AG09309 (cell line): Measurements from ENCODE around the gene TSPOAP1.

Experiments
- DNase-seq: peaks from one replicate; pipeline ENCODE4 v3.0.0-alpha.2; 2010; ENCODE audit warnings: low read depth
- H3K4me3 ChIP-seq: 2 replicates; pipeline ENCODE4 v1.5.1; 2011; ENCODE audit warnings: mild to moderate bottlenecking, low read depth, low read length, moderate library complexity; ENCODE audit not compliant: control insufficient read depth
- TF ChIP-seq, protein P1 (sequence below): IDR thresholded peaks from 2 replicates; pipeline ENCODE4 v1.5.1; 2011; ENCODE audit warnings: mild to moderate bottlenecking, low read depth, low read length, inconsistent platforms; ENCODE audit not compliant: insufficient read depth, control insufficient read depth; ENCODE audit errors: missing control alignments

The TSPOAP1 gene

DNA sequence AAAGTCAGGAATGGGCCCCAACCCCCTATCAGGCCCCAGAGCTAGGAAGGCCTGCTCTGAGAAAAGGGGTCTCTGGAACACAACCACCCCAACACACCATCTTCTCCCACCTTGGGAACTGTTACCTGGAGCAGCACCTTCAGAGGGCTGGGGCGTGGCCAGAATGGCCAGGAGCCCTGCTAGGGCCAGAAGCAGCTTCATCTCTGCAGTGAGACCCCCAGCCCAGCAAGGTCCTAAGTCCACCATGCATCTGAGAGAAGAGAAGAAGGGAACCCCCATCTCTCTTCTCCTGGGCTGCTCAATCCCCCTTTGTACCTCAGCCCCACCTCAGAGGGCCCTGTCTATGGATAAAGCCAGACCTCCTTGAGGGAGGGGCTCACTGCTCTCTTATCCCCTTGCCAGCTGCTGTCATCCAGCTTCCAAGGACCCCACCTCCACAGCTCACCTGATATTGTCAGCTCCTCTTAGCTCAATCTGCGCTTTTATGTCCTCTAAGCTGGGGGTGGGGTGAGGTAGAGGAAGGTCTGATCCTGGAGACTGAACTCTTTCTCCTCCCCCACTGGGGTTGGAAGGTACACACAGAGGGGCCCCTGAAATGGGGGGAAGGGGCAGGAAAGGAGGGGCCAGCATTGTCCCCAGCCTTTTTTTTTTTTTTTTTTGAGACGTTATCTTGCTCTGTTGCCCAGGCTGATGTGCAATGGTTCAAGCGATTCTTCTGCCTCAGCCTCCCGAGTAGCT, 47.9 kb downstream of the TSPOAP1 start, which contains the start of gene MPO:
Gene MPO (minus strand): TSS at position 456 of the 738 bp plus-strand sequence. CDS start 177 bp downstream, at position 279.
- DNase-seq, result no peak
- no peak within 1 kb of the TSS for H3K4me3 ChIP-seq
- TF ChIP-seq, protein P1, sequence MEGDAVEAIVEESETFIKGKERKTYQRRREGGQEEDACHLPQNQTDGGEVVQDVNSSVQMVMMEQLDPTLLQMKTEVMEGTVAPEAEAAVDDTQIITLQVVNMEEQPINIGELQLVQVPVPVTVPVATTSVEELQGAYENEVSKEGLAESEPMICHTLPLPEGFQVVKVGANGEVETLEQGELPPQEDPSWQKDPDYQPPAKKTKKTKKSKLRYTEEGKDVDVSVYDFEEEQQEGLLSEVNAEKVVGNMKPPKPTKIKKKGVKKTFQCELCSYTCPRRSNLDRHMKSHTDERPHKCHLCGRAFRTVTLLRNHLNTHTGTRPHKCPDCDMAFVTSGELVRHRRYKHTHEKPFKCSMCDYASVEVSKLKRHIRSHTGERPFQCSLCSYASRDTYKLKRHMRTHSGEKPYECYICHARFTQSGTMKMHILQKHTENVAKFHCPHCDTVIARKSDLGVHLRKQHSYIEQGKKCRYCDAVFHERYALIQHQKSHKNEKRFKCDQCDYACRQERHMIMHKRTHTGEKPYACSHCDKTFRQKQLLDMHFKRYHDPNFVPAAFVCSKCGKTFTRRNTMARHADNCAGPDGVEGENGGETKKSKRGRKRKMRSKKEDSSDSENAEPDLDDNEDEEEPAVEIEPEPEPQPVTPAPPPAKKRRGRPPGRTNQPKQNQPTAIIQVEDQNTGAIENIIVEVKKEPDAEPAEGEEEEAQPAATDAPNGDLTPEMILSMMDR, result no peak

DNA sequence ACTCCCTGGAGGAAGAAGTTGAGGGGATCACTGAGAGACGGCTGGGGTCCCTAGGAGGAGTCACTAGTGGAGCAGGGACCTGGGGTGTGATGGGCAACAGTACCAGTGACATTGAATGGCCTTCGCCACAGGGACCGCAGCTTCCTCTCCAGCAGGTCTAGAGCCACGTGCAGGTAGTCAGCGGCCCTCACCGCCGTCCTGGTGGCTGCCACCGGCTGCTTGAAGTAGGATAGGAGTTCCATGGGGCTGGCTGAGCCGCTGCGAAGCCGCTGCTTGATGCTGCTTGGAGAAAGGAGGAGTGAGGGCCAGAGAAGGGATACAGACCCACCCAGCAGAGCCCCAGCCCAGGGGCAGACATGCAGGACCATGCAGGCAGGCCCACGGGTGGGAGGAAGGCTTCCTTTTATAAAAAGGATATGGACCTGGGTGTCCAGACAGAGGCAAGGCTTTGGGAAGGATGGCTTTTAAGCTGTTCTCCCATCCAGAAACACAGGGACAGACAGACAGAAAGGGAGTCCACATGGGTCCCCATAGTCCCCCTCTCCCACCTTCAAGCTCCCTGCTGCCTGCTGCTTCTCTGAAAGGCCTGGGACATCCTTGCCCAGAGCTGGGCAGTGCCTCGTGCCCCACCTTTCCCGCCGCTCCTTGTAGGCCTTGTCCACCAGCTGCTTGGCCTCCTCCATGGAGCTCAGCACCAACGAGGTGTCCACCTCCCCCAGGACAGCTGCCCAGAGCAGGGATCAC, 48.7 kb downstream of the TSPOAP1 start:
- H3K4me3 ChIP-seq, result no peak overlapping the region
- TF ChIP-seq, protein P1, result no peak
- no peak for DNase-seq

DNA sequence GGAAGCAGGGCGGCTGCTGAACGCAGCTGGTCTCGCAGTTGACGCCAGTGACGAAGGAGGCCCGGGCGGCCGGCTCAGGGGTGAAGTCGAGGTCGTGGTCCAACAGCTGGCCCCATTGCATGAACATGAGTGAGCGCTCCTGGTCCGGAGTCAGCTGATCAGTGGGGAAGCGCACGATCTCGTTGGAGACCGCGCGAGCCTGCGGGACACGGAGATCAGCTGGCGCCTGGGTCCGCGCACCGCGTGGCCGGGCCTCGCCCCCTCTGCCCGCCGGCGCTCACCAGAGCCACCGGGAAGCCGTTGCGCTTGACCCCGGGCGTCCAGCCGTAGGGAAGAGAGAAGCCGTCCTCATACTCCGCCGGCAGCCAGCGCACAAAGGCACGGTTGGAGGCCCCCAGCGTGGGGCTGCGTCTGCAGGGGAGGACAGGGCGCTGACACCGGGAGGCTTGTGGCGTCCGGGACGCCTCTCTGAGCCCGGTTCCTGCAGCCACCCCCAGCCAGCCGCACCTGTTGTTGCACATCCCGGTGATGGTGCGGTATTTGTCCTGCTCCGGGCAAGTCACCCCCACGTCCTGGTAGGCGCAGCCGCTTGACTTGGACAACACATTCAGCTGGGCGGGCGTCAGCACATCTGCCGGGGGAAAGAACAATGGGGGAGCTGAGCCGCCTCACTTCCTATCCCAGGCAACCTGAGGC, 49.4 kb downstream of the TSPOAP1 start:
- no peak overlapping the region for H3K4me3 ChIP-seq
- no peak for DNase-seq

DNA sequence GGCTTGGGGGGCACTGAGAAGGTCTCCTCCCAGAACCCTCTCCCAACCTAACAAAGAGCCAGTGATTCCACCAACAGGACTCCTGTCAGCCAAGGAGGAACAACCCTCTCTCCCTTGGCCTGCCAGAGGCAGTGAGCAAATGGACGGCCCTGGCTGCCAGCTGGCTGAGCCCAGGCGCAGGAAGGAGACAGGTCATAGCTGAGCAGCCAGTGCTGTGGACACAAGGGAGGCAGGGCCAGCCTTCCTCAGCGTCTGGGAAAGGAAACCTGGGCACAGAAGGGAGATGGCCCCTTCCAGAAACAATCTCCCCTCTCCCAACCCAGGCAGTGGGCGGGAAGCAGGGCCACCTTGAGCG, 50.0 kb downstream of the TSPOAP1 start:
- TF ChIP-seq, protein P1, result no peak
- H3K4me3 ChIP-seq, result no peak overlapping the region
- no peak for DNase-seq

More for the DNA sequence above, 49.4 kb downstream of the TSPOAP1 start:
- TF ChIP-seq, protein P1, result no peak

DNA sequence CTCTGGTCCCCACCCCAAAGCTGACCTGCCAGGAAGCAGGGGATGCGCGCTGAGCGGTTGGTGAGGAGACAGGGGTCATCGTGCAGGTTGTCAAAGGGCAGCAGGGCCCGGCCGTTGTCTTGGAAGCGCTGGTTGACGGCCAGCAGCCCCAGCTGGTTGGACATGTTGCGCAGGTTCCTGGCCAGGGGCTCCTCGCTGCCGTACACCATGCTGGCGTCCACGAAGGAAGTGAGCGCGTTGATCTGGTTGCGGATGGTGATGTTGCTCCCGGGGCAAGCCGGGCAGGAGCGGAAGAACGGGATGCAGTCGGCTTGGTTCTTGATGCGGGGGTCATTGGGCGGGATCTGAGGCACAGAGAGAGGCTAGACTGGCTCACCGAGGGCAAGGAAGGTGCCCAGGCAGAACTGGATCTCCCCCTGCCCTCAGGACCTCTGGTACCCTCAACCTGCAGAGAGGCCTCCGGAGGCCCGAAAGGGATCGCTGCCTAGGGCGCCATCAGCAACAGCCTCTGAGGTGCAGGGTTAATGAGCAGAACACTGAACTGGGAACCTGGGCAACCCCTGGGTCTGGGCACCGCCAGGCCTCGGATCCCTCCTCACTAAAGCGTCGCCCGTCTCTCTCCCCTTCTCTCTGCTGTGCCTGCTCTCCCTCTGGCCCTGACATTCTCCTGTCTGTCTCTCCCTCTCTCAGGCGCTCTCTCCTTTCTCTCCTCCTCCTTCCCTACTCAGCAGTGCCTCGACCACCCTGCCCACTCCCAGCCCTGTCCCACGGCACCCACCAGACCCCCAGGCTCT, 50.6 kb downstream of the TSPOAP1 start:
- no peak for DNase-seq
- TF ChIP-seq, protein P1, result no peak
- H3K4me3 ChIP-seq, result no peak overlapping the region

DNA sequence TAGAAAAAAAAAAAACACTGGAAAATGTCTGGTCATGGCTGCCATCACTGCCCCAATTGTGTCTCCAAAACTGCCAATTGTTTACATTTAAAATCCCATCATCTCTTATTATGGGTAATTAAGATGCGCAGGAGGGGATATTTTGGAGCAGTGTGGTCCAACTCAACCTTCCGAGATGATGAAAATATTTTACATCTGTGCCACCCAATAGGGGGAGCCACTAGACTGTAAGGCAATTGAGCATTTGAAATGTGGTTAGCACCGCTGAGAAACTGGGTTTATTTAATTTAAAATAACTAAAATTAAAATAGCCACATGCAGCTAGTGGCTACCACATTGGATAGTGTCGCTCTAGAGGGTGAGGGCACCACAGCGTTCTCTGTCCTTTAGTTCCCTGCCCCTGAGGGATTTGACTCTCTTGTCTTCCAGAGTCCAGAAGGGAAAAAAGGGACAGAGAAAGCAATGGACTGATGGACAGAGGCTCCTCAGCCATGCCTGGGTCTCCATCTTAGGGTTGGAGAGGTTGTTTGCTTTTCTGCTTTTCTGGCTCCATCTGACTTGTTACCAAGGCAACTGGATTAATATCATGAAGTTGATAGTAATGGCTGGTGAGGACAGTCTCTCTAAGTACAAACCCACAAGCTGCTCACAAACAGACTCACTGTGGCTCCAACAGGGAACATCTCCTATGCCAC, 51.3 kb downstream of the TSPOAP1 start:
- TF ChIP-seq, protein P1, result peak; percentile 29
- DNase-seq, result no peak
- H3K4me3 ChIP-seq, result no peak overlapping the region
